Central memory CD8-positive, alpha-beta T cell (primary cell): ENCODE measurements around the gene CFAP90.

Experiments used
- ATAC-seq: fragments of 150-1000 bp; cut with Tn5 transposase; replicated peaks from 2 replicates; pipeline ENCODE4 v1.10.0; 2022; ENCODE audit warnings: mild to moderate bottlenecking, moderate FRiP score, moderate number of reproducible peaks; ENCODE audit not compliant: poor library complexity, severe bottlenecking; ENCODE audit errors: extremely low read depth
- DNase-seq, 2 donors: peaks; one replicate each; pipeline ENCODE4 v3.0.0; 2021; ENCODE audit warnings: low spot score in 2 of 2
- H3K27ac Mint-ChIP-seq: one replicate; pipeline ENCODE4 v1.8.0; 2022; ENCODE audit warnings: low read depth, mild to moderate bottlenecking, moderate library complexity, mixed read lengths
- H3K27me3 Mint-ChIP-seq: one replicate; pipeline ENCODE4 v1.8.0; 2022; ENCODE audit warnings: mixed read lengths
- H3K36me3 Mint-ChIP-seq: one replicate; pipeline ENCODE4 v1.8.0; 2022; ENCODE audit warnings: mild to moderate bottlenecking, moderate library complexity, mixed read lengths; ENCODE audit not compliant: insufficient read depth
- H3K4me1 Mint-ChIP-seq: one replicate; pipeline ENCODE4 v1.8.0; 2022; ENCODE audit warnings: mixed read lengths
- H3K4me3 Mint-ChIP-seq: one replicate; pipeline ENCODE4 v1.8.0; 2022; ENCODE audit warnings: mild to moderate bottlenecking, moderate library complexity, mixed read lengths
- H3K9me3 Mint-ChIP-seq: one replicate; pipeline ENCODE4 v1.8.0; 2022; ENCODE audit warnings: mixed read lengths

The CFAP90 gene, protein sequence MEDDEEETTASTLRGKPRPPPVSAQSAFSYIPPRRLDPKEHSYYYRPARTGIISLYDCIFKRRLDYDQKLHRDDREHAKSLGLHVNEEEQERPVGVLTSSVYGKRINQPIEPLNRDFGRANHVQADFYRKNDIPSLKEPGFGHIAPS

GRCh38 chr5:7850395-7851239 is at the start of gene CFAP90:
Gene CFAP90 (minus strand): TSS chr5:7851133. CDS start chr5:7851021, 112 bp downstream.
- DNase-seq (no peak), ATAC-seq (peak; percentile 50)
- Mint-ChIP-seq H3K27ac (no peak within 1 kb of the TSS), H3K4me1 (peaks cover 16% of the 10 kb centered on the region), H3K27me3 (peaks cover 47% of the 10 kb centered on the region), H3K4me3 (peak within 1 kb of the TSS; percentile 76), H3K36me3 (no peaks in the 10 kb centered on the region), H3K9me3 (no peaks in the 10 kb centered on the region)

DNA sequence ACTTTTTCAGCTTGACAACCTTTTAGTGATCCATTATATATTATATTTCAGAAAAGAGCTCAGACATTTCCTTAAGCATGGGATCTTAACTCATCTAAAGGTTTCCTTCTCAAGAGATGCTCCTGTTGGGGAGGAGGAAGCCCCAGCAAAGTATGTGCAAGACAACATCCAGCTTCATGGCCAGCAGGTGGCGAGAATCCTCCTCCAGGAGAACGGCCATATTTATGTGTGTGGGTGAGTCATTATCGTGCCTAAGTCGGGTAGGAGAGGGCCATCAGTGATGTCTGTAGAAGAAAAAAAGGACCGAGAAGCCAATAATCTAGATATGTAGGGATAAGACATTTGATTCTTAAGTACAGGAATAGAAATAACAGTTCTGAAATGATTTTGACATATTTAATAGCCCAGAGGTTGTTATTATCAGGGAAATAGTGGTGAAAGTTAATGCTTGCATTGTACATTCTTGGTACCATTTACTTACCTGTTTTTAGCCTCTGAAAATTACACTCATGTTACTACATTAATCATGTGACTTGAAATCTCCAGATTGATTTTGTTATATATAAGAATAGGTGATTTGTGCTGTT is 46.2 kb upstream of the CFAP90 start:
- peak; percentile 40 for ATAC-seq
- no peaks in the 10 kb centered on the region for H3K27me3 Mint-ChIP-seq

DNA sequence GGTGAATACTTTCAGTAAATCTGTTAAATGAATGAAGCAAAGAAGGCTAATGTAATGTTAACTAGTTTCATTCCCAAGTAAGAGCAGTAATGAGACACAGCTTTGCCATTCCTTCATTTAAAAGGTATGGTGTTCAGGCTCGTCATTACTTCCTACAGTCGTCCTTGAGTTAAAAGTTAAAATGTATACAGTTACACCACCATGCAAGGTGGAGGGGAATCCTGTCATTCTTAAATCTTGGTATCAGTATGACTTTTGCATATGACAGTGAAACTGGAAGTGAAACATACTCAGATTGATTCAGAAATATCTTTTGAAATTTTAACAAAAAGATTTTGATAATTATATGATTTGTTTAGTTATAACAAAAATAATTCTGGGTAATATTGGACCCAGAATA is 43.9 kb upstream of the CFAP90 start:
- peaks cover 71% of the 10 kb centered on the region for H3K36me3 Mint-ChIP-seq
- H3K4me3 Mint-ChIP-seq: no peak overlapping the region
- peak overlapping the region; percentile 51 for H3K27ac Mint-ChIP-seq
- no peaks in the 10 kb centered on the region for H3K27me3 Mint-ChIP-seq
- no peaks in the 10 kb centered on the region for H3K4me1 Mint-ChIP-seq
- no peaks in the 10 kb centered on the region for H3K9me3 Mint-ChIP-seq
- ATAC-seq: no peak
- no peak for DNase-seq

More for the DNA sequence above, 46.2 kb upstream of the CFAP90 start:
- DNase-seq: no peak
- H3K36me3 Mint-ChIP-seq: peaks cover 64% of the 10 kb centered on the region
- no peaks in the 10 kb centered on the region for H3K4me1 Mint-ChIP-seq
- no peak overlapping the region for H3K4me3 Mint-ChIP-seq
- no peaks in the 10 kb centered on the region for H3K9me3 Mint-ChIP-seq
- no peak overlapping the region for H3K27ac Mint-ChIP-seq

DNA sequence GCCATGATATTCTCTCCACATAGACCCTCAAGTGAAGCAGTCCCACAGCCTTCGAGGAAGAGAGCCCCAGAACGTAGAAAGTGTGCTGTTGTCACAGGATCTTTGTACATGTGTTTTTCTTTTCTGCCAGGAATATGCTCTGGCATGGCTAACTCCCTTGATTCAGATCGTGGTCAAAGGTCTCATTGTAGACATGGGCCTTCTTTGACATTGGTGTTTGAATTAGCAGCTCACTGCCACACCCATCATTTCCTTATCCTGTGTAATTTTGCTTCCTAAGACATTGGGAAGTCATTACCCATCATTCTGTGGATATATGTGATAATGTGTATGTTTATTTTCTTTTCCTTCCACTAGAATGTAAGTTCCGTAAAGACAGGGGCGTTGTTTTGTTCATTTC is 43.5 kb upstream of the CFAP90 start:
- Mint-ChIP-seq H3K4me3 (no peak overlapping the region), H3K9me3 (no peaks in the 10 kb centered on the region), H3K27ac (peak overlapping the region; percentile 51), H3K4me1 (no peaks in the 10 kb centered on the region), H3K36me3 (peaks cover 74% of the 10 kb centered on the region), H3K27me3 (no peaks in the 10 kb centered on the region)
- no peak for DNase-seq
- no peak for ATAC-seq

- peaks cover 9% of the 10 kb centered on the region for H3K4me1 Mint-ChIP-seq
- DNase-seq (no peak), ATAC-seq (no peak)
- H3K27ac Mint-ChIP-seq: no peak overlapping the region
- peaks cover 59% of the 10 kb centered on the region for H3K36me3 Mint-ChIP-seq
- no peak overlapping the region for H3K4me3 Mint-ChIP-seq
- no peaks in the 10 kb centered on the region for H3K27me3 Mint-ChIP-seq
- no peaks in the 10 kb centered on the region for H3K9me3 Mint-ChIP-seq
Measured at GRCh38 chr5:7888901-7889300, 38.0 kb upstream of the CFAP90 start.

DNA sequence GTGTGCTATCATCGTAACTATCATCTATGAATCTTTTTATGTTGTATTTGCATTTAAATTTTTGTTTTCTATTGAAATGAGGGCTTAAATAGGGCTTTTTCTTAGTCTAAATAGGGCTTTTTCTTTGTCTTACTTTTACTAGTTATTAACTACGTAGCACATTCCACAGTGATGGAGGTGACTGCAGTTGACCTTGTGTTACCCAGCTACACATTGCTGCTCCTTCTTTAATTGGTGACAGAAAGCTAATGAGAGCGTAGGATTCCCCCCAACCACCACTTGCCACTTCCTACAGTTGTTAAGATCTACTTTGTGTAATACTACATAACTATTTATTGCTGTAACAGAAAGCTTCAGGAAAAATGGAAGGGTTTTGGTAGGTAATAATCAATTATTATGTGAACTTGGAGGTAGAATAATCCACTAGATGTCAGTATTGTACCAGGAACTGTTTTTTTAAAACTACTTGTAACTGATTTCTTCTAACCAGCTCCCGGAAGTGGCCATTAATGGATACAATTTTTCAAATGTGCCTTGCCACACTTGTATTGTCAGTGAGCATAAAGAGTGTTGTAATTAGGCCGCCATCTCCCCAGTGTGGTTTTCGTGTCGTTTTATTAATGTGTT is 36.0 kb upstream of the CFAP90 start:
- no peak overlapping the region for H3K4me3 Mint-ChIP-seq
- DNase-seq (no peak), ATAC-seq (no peak)
- no peaks in the 10 kb centered on the region for H3K9me3 Mint-ChIP-seq
- no peaks in the 10 kb centered on the region for H3K27me3 Mint-ChIP-seq
- H3K4me1 Mint-ChIP-seq: peaks cover 10% of the 10 kb centered on the region
- peaks cover 58% of the 10 kb centered on the region for H3K36me3 Mint-ChIP-seq
- H3K27ac Mint-ChIP-seq: no peak overlapping the region

- Mint-ChIP-seq H3K4me3 (no peak overlapping the region), H3K27ac (no peak overlapping the region), H3K36me3 (peaks cover 57% of the 10 kb centered on the region), H3K9me3 (no peaks in the 10 kb centered on the region), H3K4me1 (peaks cover 26% of the 10 kb centered on the region), H3K27me3 (no peaks in the 10 kb centered on the region)
- DNase-seq: no peak
- no peak for ATAC-seq
Measured at GRCh38 chr5:7884491-7885267, 33.7 kb upstream of the CFAP90 start.

DNA sequence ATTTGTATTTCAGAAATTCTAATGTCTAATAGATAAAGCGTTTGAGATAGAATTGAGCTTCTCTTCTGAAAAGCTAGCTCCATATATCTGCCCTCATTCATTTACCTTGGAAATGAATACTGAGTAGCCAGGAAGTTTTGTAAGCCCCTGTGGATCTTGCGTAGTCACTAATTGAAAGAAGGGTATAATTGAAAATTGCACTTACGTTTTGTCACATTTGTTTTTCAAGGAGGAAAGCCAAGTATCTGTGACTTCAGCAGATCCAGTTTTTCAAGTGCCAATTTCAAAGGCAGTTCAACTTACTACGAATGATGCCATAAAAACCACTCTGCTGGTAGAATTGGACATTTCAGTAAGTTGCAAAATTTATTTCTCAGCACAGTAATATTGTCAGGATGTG is 32.0 kb upstream of the CFAP90 start:
- Mint-ChIP-seq H3K4me1 (peaks cover 27% of the 10 kb centered on the region), H3K9me3 (no peaks in the 10 kb centered on the region), H3K36me3 (peaks cover 58% of the 10 kb centered on the region), H3K27ac (no peak overlapping the region), H3K4me3 (no peak overlapping the region), H3K27me3 (no peaks in the 10 kb centered on the region)
- ATAC-seq (no peak), DNase-seq (no peak)

DNA sequence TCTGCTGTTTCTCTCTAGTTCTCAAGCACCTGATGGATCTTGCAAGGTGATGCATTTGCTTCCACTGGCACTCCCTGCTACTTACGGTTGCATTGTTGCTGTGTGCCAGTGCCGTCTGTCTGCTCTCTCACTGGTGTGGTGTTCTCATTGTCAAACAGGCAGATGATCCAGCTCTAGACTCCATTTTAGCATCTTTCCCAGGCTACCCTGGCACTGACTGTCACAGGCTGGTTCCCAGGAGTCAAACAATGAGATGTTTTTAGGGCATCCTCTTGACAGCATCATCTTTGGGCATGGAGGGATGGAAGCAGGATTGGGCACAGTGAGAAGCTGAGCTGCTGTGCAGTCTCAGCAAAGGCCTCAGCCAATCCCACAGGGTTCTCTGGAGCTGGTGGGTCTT is 30.9 kb upstream of the CFAP90 start:
- Mint-ChIP-seq H3K27me3 (no peaks in the 10 kb centered on the region), H3K9me3 (no peaks in the 10 kb centered on the region), H3K4me1 (peaks cover 28% of the 10 kb centered on the region), H3K4me3 (no peak overlapping the region), H3K27ac (peak overlapping the region; percentile 32), H3K36me3 (peaks cover 57% of the 10 kb centered on the region)
- DNase-seq (no peak), ATAC-seq (no peak)

GRCh38 chr5:7881091-7881490 is 30.2 kb upstream of the CFAP90 start:
- ATAC-seq (no peak), DNase-seq (no peak)
- Mint-ChIP-seq H3K4me1 (peaks cover 34% of the 10 kb centered on the region), H3K4me3 (no peak overlapping the region), H3K36me3 (peaks cover 60% of the 10 kb centered on the region), H3K9me3 (no peaks in the 10 kb centered on the region), H3K27me3 (no peaks in the 10 kb centered on the region), H3K27ac (no peak overlapping the region)

DNA sequence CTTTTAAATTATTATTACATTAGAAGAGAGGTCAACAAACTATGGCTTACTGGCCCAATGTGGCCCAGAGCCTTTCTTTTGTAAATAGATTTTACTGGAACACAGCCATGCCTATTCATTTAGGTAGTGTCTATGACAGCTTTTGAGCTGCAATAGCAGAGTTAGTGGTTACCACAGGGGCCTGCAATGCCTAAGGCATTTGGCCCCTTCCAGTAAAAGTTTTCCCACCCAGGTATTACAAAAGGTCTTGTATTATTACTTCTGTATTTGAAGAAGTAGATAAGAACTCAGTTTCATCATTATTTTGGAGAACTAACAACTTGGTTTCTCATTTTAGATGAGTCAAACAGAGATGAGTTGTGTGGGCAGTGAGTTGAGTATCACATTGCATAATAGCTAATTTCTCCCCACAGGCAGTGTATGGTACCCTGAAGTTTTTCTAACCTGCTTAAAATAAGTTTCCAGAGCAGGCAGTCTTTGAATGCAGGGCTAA is 27.5 kb upstream of the CFAP90 start:
- H3K4me3 Mint-ChIP-seq: no peak overlapping the region

DNA sequence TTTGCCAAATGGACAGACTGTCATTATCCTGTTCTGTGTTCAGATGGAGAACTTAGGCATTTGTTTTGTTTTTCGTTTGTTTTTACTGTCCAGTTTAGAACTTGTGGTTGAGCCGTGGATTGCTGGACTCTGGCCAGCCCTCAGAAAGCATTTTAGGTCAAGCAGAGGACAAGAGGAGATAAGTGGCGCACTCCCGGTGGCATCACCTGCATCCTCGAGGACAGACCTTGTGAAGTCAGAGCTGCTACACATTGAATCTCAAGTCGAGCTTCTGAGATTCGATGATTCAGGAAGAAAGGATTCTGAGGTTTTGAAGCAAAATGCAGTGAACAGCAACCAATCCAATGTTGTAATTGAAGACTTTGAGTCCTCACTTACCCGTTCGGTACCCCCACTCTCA is 26.9 kb upstream of the CFAP90 start:
- no peaks in the 10 kb centered on the region for H3K9me3 Mint-ChIP-seq
- no peak for ATAC-seq
- H3K27me3 Mint-ChIP-seq: no peaks in the 10 kb centered on the region
- peaks cover 53% of the 10 kb centered on the region for H3K4me1 Mint-ChIP-seq
- no peak for DNase-seq
- peak overlapping the region; percentile 80 for H3K27ac Mint-ChIP-seq
- H3K36me3 Mint-ChIP-seq: peaks cover 49% of the 10 kb centered on the region
- no peak overlapping the region for H3K4me3 Mint-ChIP-seq

More for the DNA sequence above, 27.5 kb upstream of the CFAP90 start:
- peaks cover 54% of the 10 kb centered on the region for H3K36me3 Mint-ChIP-seq
- no peaks in the 10 kb centered on the region for H3K27me3 Mint-ChIP-seq
- DNase-seq (no peak), ATAC-seq (no peak)
- no peaks in the 10 kb centered on the region for H3K9me3 Mint-ChIP-seq
- H3K27ac Mint-ChIP-seq: peak overlapping the region; percentile 80
- H3K4me1 Mint-ChIP-seq: peaks cover 47% of the 10 kb centered on the region
